HCT116 (cell line): Measurements from ENCODE around the gene HMGB1. TPM values are rescaled to one million over a fixed set of nuclear protein-coding genes. Genes with fewer than 3 reads are reported as not detected.
A peak's percentile ranks its signal among the peaks of the same experiment; 100 is the strongest.

Source experiments
- ATAC-seq: fragments of 200-7000 bp; cut with Tn5 transposase; 2 replicates; pipeline ENCODE4 v1.9.1; 2020; ENCODE audit warnings: mild to moderate bottlenecking, moderate library complexity
- Bru-seq: library from RNA; stranded (reverse); fragments of 400-500 nt; gene quantifications from one replicate; lab custom pipeline; 2021; lab: Mats Ljungman, UMichigan
- BruChase-seq, 2 experiments: library from RNA; stranded (reverse); fragments of 400-500 nt; gene quantifications; one replicate each; lab custom pipeline; 2021; lab: Mats Ljungman, UMichigan
- BruUV-seq: library from RNA; stranded (reverse); fragments of 400-500 nt; replicated peaks from 2 replicates; lab custom pipeline; 2021; lab: Mats Ljungman, UMichigan
- CTCF ChIA-PET: fragments of 300-600 bp; sonication (Branson Sonifier 250); formaldehyde crosslinking; loops from one replicate; lab custom pipeline; 2021; ENCODE audit warnings: antibody characterized with exemption; lab: Charles Lee
- POLR2A ChIA-PET: fragments of 300-600, 350-600 bp; sonication (Branson Sonifier 250); formaldehyde crosslinking; loops from one replicate; lab custom pipeline; 2021; ENCODE audit warnings: antibody characterized with exemption; lab: Charles Lee
- RAD21 ChIA-PET, 2 experiments: fragments of 300-600 bp; sonication (Branson Sonifier 250); formaldehyde crosslinking; loops; one replicate each; lab custom pipeline; 2023; ENCODE audit warnings: low total read pairs in 2 of 2; ENCODE audit not compliant: uncharacterized antibody in 2 of 2, unreplicated experiment in 2 of 2, low non-redundant PET in 1 of 2; lab: Charles Lee
- DNase-seq: peaks from one replicate; pipeline ENCODE4 v3.0.0-alpha.2; 2010; ENCODE audit warnings: low read depth, low spot score
- H2AFZ ChIP-seq: fragments of 200-600 bp; shearing (Covaris generic), sonication (generic); 2 replicates; pipeline ENCODE4 v1.6.1; 2017; ENCODE audit warnings: low read depth, mixed run types, mixed read lengths, antibody characterized with exemption, low read length; ENCODE audit not compliant: poor library complexity, severe bottlenecking
- H3K27ac ChIP-seq: 2 replicates; pipeline ENCODE4 v1.5.1; 2012; ENCODE audit warnings: low read depth, low read length
- H3K27me3 ChIP-seq: fragments of 200-600 bp; sonication (generic); 2 replicates; pipeline ENCODE4 v1.6.1; 2016; ENCODE audit warnings: mixed run types, low read length, mixed read lengths; ENCODE audit not compliant: insufficient read depth
- H3K36me3 ChIP-seq, 2 experiments: fragments of 200-500 bp in 1 of 2; fragments of 200-600 bp in 1 of 2; sonication (Bioruptor generic) in 1 of 2; sonication (generic) in 1 of 2; 2 replicates each; pipeline versions ENCODE4 v1.5.1 to v1.6.1; 2014 to 2016; ENCODE audit warnings: low read length in 2 of 2, inconsistent platforms in 1 of 2, mixed read lengths in 1 of 2, mixed run types in 1 of 2; ENCODE audit not compliant: insufficient read depth in 2 of 2, control insufficient read depth in 1 of 2
- H3K4me1 ChIP-seq, 2 experiments: fragments of 200-600 bp in 1 of 2; sonication (generic) in 1 of 2; 2 replicates each; pipeline versions ENCODE4 v1.5.1 to v1.6.1; 2012 to 2017; ENCODE audit warnings: low read length in 2 of 2, inconsistent platforms in 1 of 2, mild to moderate bottlenecking in 1 of 2, mixed read lengths in 1 of 2, mixed run types in 1 of 2, moderate library complexity in 1 of 2; ENCODE audit not compliant: insufficient read depth in 2 of 2, control insufficient read depth in 1 of 2
- H3K4me2 ChIP-seq: fragments of 200-600 bp; sonication (generic); 2 replicates; pipeline ENCODE4 v1.6.1; 2017; ENCODE audit warnings: mixed run types, low read length, mixed read lengths
- H3K4me3 ChIP-seq, 2 experiments: fragments of 200-600 bp in 1 of 2; sonication (generic) in 1 of 2; replicated peaks in 1 of 2; 2 replicates each; pipeline ENCODE4 v1.5.1; 2011 to 2016; ENCODE audit warnings: low read length in 2 of 2, control low read depth in 1 of 2, low read depth in 1 of 2, mild to moderate bottlenecking in 1 of 2, mixed read lengths in 1 of 2, mixed run types in 1 of 2
- H3K79me2 ChIP-seq: fragments of 200-600 bp; sonication (generic); 2 replicates; pipeline ENCODE4 v1.6.1; 2017; ENCODE audit warnings: mild to moderate bottlenecking, mixed run types, low read length, moderate library complexity, mixed read lengths; ENCODE audit not compliant: insufficient read depth
- H3K9ac ChIP-seq: fragments of 200-600 bp; sonication (generic); 2 replicates; pipeline ENCODE4 v1.6.1; 2016; ENCODE audit warnings: low read length, mixed read lengths
- H3K9me2 ChIP-seq: fragments of 200-600 bp; sonication (generic), shearing (Covaris generic); 2 replicates; pipeline ENCODE4 v1.6.1; 2017; ENCODE audit warnings: mixed run types, mild to moderate bottlenecking, moderate library complexity; ENCODE audit not compliant: insufficient read depth
- H3K9me3 ChIP-seq, 2 experiments: fragments of 200-500 bp in 1 of 2; fragments of 200-600 bp in 1 of 2; sonication (Bioruptor generic) in 1 of 2; sonication (generic) in 1 of 2; 2 replicates each; pipeline ENCODE4 v1.6.1; 2014 to 2017; ENCODE audit warnings: low read length in 2 of 2, mixed read lengths in 2 of 2, inconsistent platforms in 1 of 2, low read depth in 1 of 2, mild to moderate bottlenecking in 1 of 2, mixed run types in 1 of 2, moderate library complexity in 1 of 2; ENCODE audit not compliant: control insufficient read depth in 1 of 2, insufficient read depth in 1 of 2
- H4K20me1 ChIP-seq: fragments of 200-600 bp; sonication (generic), shearing (Covaris generic); 2 replicates; pipeline ENCODE4 v1.6.1; 2017; ENCODE audit warnings: mixed run types, mild to moderate bottlenecking, moderate library complexity; ENCODE audit not compliant: insufficient read depth
- CBX3 ChIP-seq: IDR thresholded peaks from 2 replicates; pipeline ENCODE4 v1.6.1; 2012; ENCODE audit warnings: low read depth
- CTCF ChIP-seq, 3 experiments: fragments of 200-600 bp in 1 of 3; sonication (generic) in 1 of 3; IDR thresholded peaks in 2 of 3; conservative IDR thresholded peaks in 1 of 3; 2 replicates each; pipeline ENCODE4 v1.5.1; 2012 to 2017; ENCODE audit warnings: low read depth in 2 of 3, low read length in 2 of 3, antibody characterized with exemption in 1 of 3, borderline replicate concordance in 1 of 3, control low read depth in 1 of 3, mild to moderate bottlenecking in 1 of 3, mixed read lengths in 1 of 3, mixed run types in 1 of 3, moderate library complexity in 1 of 3; ENCODE audit not compliant: insufficient read depth in 1 of 3
- EZH2phosphoT487 ChIP-seq: fragments of 200-600 bp; IDR thresholded peaks from 2 replicates; pipeline ENCODE4 v1.6.1; 2018; ENCODE audit warnings: antibody characterized with exemption, borderline replicate concordance
- FOSL1 ChIP-seq: IDR thresholded peaks from 2 replicates; pipeline ENCODE4 v1.6.1; 2012; ENCODE audit warnings: low read depth
- MAX ChIP-seq: IDR thresholded peaks from 2 replicates; pipeline ENCODE4 v1.6.1; 2012
- POLR2A ChIP-seq: IDR thresholded peaks from 2 replicates; pipeline ENCODE4 v1.7.0; 2011; ENCODE audit warnings: borderline replicate concordance; ENCODE audit not compliant: insufficient read depth, insufficient read length; ENCODE audit errors: extremely low read depth
- POLR2AphosphoS5 ChIP-seq: IDR thresholded peaks from 2 replicates; pipeline ENCODE4 v1.6.1; 2011; ENCODE audit warnings: mild to moderate bottlenecking, low read depth, low read length, moderate library complexity
- RAD21 ChIP-seq: IDR thresholded peaks from 2 replicates; pipeline ENCODE4 v1.6.1; 2012; ENCODE audit warnings: low read depth, mild to moderate bottlenecking
- REST ChIP-seq: IDR thresholded peaks from 2 replicates; pipeline ENCODE4 v1.6.1; 2012; ENCODE audit warnings: low read depth
- SIN3A ChIP-seq: IDR thresholded peaks from 2 replicates; pipeline ENCODE4 v1.6.1; 2012; ENCODE audit warnings: low read depth
- SP1 ChIP-seq: IDR thresholded peaks from 2 replicates; pipeline ENCODE4 v1.6.1; 2012; ENCODE audit warnings: low read depth
- TCF7L2 ChIP-seq: IDR thresholded peaks from 2 replicates; pipeline ENCODE4 v1.7.0; 2011; ENCODE audit warnings: borderline replicate concordance, inconsistent platforms; ENCODE audit not compliant: insufficient read depth, insufficient read length; ENCODE audit errors: extremely low read depth
- YY1 ChIP-seq: IDR thresholded peaks from 2 replicates; pipeline ENCODE4 v1.6.1; 2011; ENCODE audit warnings: low read length, low read depth, moderate library complexity, mild to moderate bottlenecking; ENCODE audit not compliant: insufficient replicate concordance; ENCODE audit errors: extremely low read depth
- ZNF274 ChIP-seq: fragments of 200-500 bp; sonication (Bioruptor generic); IDR thresholded peaks from 2 replicates; pipeline ENCODE4 v1.6.1; 2014; ENCODE audit warnings: mild to moderate bottlenecking, low read depth, low read length, inconsistent platforms
- intact Hi-C: fragments of 100-400 bp; cut with micrococcal nuclease; formaldehyde crosslinking; loops from 2 replicates; pipeline ENCODE4 v1.10.0; 2022
- long read RNA-seq: library from polyadenylated mRNA; unstranded; transcript quantifications from one replicate; pipeline ENCODE4 v2.0.0, GENCODE V29; 2021; ENCODE audit not compliant: unreplicated experiment
- polyA plus RNA-seq: library from polyadenylated mRNA; unstranded; fragments of >200 nt; gene quantifications from 2 replicates; pipeline ENCODE4 v1.2.1, GENCODE V29; 2012; ENCODE audit warnings: missing spikeins
- total RNA-seq: library from RNA; stranded (reverse); gene quantifications from one replicate; pipeline ENCODE4 v1.2.1, GENCODE V29; 2021; ENCODE audit not compliant: unreplicated experiment
- TF ChIP-seq, protein P1 (sequence below): IDR thresholded peaks from 2 replicates; pipeline ENCODE4 v1.6.1; 2011; ENCODE audit warnings: mild to moderate bottlenecking, low read length, moderate library complexity; ENCODE audit not compliant: insufficient replicate concordance; ENCODE audit errors: extremely low read depth

Gene HMGB1
- total RNA-seq (678 TPM), Bru-seq, nascent RNA (percentile 67 among the genes with signal in this experiment), BruChase-seq, experiment 1, labeled RNA remaining after a 6-hour chase (percentile 91 among the genes with signal in this experiment), BruChase-seq, experiment 2, labeled RNA remaining after a 2-hour chase (percentile 80 among the genes with signal in this experiment)
- 231 and 369 TPM in 2 replicates for polyA plus RNA-seq
- long read RNA-seq, full-length matches to known transcripts = 910 of 1,236 reads
- long read RNA-seq, partial matches to known transcripts = 132 of 1,236 reads
- long read RNA-seq, other reads (novel, unspliced or antisense) = 194 of 1,236 reads

DNA sequence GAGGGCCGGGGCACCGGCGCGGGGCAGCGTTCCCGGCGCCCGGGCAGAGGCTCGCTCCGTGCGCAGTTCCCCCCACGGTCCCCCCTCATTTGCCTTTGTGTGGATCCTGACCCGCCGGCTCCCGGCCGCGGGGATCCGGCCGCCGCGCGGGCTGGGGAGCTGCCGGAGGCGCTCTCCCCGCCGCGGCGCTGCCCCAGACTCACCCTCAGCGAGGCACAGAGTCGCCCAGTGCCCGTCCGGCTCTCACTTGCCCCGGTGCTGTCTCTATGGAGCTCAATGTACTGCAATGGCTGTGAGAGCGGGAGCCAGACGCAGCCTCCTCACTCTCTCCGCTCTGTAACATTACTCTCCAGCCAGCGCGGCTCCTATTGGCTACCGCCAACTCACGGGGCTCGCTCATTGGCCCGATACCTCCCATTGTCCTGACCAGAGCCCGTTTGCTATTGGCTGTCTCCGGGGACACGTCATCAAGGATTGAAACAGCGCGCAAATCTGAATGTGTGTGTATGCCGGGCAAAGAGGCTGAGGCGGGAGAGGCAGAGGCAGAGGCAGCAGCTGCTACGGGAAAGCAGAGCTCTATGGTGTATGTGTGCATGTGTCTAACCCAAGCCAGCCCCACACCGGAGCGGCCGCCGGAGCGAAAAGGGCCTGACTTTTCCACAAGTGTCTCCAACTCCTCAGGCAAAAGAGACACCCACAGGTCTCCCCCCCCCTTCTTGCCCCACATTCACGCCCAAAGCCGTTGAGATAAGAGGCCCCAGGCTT, at the start of gene HMGB1:
HMGB1 (minus strand) TSS at position 344 of the 765 bp plus-strand sequence. CDS start 2,256 bp downstream, outside the sequence.
- H3K4me1 ChIP-seq = peaks cover 11 to 32% of the 10 kb centered on the region in 2 experiments; a peak in 3 of 4 replicates
- POLR2A ChIA-PET = interaction anchor here (0.8 to 2.1 kb wide), 3 partner anchors 34 to 390 kb away, joined by 3 to 5 read pairs (median 4); no protein-coding TSS in a partner anchor
- peaks cover 38% of the 10 kb centered on the region for H3K79me2 ChIP-seq
- H3K9me2 ChIP-seq = no peaks in the 10 kb centered on the region
- no TSS peak for BruUV-seq
- intact Hi-C loops = loop anchor here (1.0 to 10.0 kb wide), 4 partner anchors 152 to 579 kb away; partner anchors contain the start of gene USPL1
- H3K9ac ChIP-seq = peak within 1 kb of the TSS; percentile 97
- H4K20me1 ChIP-seq = peaks cover 7% of the 10 kb centered on the region; the same call in 1 of the 2 replicates
- ATAC-seq (peak; percentile 90), DNase-seq (peak; percentile 98)
- peaks cover 18 to 26% of the 10 kb centered on the region in 2 experiments for H3K36me3 ChIP-seq
- H3K4me2 ChIP-seq = peak within 1 kb of the TSS; percentile 80
- RAD21 ChIA-PET = no interaction called here
- H3K27me3 ChIP-seq = no peaks in the 10 kb centered on the region
- peak within 1 kb of the TSS; percentile 99 for H3K27ac ChIP-seq
- H3K4me3 ChIP-seq = peak within 1 kb of the TSS; percentile 73 to 80
- H3K9me3 ChIP-seq = no peaks in the 10 kb centered on the region
- CTCF ChIA-PET = interaction anchor here (0.6 to 0.9 kb wide), 2 partner anchors 333 to 399 kb away, joined by 3 to 4 read pairs; no protein-coding TSS in a partner anchor
- peak within 1 kb of the TSS; percentile 55 for H2AFZ ChIP-seq
- TF ChIP-seq TCF7L2 (peak; percentile 38), ZNF274 (no peak), YY1 (peak; percentile 61), REST (no peak), POLR2A (peak; percentile 77), POLR2AphosphoS5 (peak; percentile 77), FOSL1 (no peak), MAX (peak; percentile 77; the same call in 1 of the 2 replicates), CTCF (IDR thresholded peaks at IDR 0.05 in 2 of 3, conservative IDR thresholded peaks at IDR 0.05 in 1 of 3; ENCODE audit: borderline replicate concordance in 1 of 3, insufficient read depth in 1 of 3, low read depth in 2 of 3, low read length in 2 of 3) (no peak), SP1 (peak; percentile 87), SIN3A (peak; percentile 99), CBX3 (0 out of 2 replicates have a peak, but pooled peaks have one; percentile 37), EZH2phosphoT487 (no peak), RAD21 (no peak)
- TF ChIP-seq, protein P1, sequence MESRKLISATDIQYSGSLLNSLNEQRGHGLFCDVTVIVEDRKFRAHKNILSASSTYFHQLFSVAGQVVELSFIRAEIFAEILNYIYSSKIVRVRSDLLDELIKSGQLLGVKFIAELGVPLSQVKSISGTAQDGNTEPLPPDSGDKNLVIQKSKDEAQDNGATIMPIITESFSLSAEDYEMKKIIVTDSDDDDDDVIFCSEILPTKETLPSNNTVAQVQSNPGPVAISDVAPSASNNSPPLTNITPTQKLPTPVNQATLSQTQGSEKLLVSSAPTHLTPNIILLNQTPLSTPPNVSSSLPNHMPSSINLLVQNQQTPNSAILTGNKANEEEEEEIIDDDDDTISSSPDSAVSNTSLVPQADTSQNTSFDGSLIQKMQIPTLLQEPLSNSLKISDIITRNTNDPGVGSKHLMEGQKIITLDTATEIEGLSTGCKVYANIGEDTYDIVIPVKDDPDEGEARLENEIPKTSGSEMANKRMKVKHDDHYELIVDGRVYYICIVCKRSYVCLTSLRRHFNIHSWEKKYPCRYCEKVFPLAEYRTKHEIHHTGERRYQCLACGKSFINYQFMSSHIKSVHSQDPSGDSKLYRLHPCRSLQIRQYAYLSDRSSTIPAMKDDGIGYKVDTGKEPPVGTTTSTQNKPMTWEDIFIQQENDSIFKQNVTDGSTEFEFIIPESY = no peak
